HG03460 (cell line): ENCODE results near the gene TNIK.
"Not testable (repeated sequence)": the region's sequence is repeated elsewhere in the genome, so short reads cannot be mapped to it uniquely, and the experiment has no call there.

Source experiments
- ATAC-seq: cut with Tn5 transposase; IDR thresholded peaks from one replicate; pipeline ENCODE4 v1.9.1; 2021; ENCODE audit not compliant: unreplicated experiment

Gene TNIK

DNA sequence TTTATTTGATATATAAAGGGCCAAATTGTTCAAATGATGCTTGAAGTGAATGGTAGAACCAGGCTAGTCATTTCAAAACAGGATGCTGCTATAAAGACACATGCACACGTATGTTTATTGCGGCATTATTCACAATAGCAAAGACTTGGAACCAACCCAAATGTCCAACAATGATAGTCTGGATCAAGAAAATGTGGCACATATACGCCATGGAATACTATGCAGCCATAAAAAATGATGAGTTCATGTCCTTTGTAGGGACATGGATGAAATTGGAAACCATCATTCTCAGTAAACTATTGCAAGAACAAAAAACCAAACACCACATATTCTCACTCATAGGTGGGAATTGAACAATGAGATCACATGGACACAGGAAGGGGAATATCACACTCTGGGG is 172.4 kb downstream of the TNIK start:
- not testable (repeated sequence) for ATAC-seq

DNA sequence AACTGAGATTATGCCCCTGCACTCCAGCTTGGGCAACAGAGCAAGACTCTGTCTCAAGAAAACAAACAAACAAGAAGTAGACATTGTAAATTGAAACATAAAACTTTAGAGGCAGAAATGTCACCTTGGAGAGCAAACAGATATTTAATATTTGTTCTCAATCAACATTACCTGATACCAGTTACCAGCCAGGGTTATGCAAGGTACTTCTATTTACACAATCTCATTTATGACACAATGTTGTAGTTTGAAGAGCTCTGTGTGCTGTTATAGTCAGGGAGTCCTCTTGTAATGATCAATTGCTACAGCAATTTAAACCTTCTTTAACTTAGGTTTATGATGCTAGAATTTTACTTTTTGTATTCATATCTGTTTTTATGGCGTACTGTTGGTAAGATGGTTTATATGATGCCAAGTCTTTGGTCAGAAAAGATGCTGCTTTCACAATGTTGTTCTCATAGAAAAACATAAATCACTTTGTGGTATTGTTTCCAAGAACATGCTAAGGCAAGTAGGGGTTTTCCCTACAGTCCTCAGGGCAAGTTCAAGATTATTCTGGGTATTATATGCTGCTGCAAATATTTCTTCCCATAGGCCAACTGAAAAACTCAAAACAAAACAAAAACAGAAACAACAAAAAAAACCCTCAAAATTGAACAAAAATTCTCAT is 173.5 kb downstream of the TNIK start:
- peak; percentile 44 for ATAC-seq

DNA sequence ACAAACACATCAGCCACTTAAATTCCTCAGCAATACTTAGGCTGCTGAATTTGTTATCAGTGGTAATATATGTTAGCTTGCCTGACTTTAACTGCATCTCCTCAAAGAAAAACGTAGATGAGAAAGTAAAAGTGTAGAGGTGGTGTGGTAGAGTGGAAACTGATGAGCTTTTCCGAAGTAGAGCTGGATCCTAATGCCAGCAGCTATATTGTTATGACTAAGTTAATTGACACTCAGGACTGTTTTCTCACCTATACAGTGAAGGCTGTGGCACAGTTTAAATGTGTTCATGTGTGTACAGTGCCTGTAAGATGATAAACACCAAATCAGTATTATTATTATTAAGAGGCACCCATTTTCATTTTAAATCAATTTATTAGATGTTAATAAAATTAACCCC is 174.9 kb downstream of the TNIK start:
- no peak for ATAC-seq

DNA sequence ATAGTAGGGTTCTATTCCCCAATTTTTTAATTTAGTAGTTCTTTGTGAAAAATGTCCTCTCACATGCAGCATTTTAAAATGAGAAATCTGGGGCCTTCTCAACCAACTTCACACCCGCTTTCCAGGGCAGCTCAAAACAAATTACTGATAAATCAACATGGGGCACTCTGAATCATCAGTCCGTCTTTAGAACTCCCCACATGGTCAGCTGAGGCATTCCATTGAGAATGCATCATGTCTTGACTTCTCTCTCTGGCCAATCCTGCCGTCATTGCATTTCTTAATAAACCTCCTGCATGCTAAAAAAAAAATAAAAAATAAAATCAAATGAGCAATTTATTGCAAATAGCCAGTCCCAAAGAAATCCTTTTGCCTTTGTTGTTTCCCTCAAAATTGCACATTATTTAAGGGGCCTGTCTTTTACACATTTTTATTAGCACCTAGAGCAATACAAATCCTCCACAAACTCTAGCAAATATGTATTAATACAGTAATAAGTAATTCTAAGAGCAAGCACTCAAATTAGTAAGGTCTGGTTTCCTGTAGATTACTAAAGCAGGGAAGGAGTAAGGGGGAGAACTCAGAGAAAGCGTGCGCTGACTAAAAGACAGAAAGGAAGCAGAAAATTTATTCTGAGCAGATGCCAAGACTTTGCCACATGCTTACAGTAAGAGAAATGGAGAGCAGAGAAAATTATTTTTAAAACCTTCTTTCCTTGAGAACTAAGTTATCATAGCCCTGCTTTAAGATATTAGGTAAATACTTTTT is 175.7 kb downstream of the TNIK start:
- ATAC-seq = peak; percentile 61

DNA sequence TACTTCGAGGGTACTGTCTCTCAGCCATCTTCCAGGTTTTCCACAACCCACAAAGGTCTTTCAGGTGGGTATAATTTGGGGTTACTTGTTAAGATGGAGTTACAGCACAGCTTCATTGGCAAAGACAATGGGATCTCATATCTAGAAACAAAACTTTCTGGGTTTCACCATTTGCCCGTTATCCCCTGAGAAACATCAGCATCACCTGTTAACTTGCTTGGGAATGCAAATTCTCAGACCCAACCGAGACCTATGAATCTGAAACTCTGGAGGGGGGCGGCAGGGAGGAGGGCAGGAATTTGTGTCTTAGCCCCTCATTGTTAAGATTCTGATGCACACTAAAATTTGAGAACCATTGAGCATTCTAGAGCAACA is 176.4 kb downstream of the TNIK start:
- ATAC-seq = no peak

DNA sequence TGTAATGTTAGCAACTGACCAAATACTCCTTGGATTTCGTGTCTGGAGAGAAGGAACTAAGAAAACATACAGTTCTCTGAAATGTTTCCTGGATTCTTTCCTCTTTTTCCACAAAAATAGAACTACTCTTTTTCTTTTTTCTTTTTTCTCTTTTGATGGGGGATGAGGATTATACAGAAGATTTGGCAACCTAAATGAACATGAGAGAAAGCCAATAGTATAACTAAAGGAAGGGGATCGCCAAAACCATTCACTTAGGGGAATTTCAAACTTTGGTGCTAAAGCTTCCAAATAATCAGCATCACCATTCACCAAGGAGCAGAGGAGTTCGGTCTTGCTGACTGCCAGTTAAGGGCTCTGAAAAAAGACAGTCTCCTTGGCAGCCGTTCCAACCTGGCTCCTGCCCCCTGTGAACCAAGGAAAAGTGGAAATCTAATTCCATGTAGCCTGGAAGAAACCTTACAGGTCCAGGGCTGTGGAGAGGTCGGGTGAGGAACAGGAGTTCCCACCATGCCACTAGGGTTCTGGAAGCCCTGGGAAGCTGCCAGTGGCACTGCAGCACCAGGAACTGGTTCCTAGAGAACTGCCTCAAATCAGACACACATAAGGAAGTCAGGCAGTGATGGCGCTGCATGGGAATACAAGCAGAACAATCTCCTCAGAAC is 176.9 kb downstream of the TNIK start:
- ATAC-seq = no peak

DNA sequence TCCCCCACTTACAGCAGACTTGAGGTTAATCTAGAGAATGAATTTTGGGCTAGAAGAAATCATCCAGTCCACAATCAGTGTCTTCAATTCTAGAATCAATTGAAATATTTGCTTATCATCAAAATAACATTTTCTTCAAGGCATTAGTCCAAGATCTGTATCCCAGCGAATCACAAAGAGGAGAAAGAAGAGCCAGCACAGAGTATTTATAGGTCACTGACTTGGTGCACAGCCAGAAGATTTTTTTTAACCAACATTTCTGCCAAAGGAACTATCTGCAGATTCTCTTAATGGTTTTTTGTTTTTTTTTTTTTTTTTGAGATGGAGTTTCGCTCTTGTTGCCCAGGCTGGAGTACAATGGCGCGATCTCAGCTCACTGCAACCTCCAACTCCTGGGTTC is 178.2 kb downstream of the TNIK start:
- ATAC-seq = no peak

DNA sequence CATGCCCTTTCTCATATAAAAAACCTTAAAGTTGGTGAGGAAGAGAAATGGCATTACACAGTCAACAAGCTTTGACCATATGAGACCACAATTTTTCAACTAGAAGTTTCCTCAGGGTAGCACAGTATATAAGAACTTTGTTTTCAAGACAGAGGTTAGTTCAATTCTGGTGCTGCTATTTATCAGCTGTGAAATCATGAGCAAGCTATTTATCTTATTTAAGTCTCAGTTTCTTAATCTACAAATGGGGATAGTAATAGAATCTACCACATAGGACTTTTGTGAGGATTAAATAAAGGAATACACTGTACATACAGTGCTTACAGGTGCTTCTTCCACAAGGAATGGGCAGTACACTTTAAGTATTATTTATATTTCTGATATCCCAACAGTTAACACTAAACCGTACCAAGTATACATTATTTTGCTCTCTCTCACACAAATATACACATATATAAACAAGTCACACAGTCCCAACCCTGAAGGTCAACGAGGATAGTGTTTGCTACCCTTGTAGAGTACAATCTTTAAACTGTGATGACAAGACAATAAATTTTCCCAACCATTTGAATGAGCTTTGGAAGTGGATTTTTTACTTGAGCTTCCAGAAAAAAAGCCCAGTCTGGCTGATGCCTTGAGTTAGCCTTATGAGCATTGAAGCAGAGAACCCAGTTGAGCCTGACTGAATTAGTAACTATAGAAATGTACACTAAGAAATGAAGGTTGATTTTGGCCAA is 178.8 kb downstream of the TNIK start:
- ATAC-seq = no peak

DNA sequence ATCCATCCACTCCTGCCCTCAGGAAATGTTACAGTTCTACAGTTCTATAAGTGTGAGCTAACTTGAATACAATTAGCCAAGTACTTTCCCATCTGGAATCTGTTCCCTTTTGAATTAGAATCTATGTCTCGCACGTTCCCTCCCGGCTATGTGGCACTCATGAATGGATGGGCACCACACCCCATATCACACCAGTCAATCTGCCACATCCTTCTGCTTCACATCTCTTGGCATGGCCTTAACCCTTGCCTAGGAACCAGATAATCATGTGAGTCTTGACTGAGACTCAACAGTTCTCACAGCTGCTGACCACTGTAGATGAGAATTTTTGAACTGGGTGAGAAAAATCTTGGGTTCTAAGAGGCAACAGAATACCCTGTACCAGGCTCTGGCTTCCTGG is 180.2 kb downstream of the TNIK start:
- no peak for ATAC-seq

DNA sequence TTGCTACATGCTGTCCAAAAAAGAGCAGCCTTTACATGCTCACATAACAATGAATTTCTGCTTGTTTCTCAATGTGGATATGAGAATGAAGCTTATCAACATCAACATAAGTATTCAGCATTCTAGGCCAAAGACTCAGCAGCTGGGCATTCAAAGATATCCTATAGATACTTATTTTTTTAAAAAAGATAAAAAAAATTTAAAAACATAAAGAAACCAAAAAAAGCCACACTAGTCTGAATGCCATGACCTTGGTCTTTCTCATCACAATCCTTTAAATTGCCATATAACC is 182.0 kb downstream of the TNIK start:
- no peak for ATAC-seq

DNA sequence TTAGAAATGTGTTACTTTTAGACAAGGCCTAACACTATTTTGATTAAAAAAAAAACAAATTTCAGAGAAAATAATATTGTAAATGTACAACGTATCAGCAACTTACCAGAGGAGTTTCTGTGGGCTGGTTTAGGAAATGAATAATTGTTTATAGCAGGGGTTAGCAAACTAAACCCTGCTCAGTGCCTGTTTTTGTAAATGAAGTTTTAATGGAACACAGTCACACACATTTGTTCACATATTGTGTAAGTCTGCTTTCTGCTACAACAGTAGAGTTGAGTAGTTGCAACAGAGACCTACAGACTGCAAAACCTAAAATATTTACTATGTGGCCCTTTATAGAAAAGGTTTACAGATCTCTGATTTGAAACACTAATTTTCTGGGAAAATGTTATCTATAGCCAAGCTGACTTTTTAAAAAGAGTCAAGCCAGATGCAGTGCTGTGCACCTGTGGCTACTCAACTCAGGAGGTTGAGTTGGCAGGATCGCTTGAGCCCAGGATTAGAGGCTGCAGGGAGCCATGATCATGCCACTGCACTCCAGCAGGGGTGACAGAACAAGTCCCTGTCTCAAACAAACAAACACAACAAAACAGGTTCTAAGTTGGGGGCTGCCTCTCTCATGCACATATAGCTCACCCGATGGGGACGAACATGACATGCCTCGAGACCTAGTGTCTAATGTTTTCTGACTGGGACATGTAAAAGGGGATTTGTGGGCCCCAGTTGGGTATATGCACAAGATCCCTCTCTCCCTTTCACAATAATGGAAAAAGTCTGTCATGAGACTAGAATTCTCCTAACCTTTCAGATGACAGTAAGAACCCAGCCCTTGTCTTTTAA is 182.5 kb downstream of the TNIK start:
- no peak for ATAC-seq

DNA sequence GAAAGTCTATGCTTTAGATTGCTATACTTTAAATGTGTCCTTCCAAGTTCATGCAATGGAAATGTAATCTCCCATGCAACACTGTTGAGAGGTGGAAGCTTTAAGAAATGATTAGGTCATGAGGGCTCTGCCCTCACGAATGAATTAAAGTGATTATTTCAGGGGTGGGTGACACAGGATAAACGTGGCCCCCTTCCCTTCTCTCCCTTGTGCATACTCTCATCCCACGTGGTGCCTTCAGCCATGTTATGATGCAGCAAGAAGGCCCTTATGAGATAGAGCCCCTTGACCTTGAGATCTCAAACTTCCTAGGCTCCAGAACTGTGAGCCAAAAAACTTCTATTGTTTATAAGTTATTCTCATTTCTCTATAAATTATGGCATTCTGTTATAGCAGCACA is 183.3 kb downstream of the TNIK start:
- ATAC-seq = no peak

DNA sequence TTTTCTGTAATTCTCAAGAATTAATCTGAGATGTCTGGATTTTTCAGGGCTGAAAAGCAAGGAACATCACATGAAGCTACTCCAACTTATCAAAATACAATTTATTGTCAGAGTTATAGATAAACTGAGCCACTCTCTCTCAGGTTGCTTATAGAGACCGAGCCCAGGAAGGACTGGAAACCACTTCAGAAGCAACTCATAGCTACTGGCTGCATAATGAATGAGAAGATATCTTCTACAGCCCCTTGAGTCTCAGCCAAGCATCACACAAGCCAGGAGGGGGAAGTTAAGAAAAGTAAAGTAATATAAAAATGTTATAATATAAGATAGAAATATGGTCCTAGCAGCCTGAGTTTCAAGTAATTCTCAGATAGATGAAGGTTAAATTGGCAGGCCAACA is 186.0 kb downstream of the TNIK start:
- ATAC-seq = no peak

DNA sequence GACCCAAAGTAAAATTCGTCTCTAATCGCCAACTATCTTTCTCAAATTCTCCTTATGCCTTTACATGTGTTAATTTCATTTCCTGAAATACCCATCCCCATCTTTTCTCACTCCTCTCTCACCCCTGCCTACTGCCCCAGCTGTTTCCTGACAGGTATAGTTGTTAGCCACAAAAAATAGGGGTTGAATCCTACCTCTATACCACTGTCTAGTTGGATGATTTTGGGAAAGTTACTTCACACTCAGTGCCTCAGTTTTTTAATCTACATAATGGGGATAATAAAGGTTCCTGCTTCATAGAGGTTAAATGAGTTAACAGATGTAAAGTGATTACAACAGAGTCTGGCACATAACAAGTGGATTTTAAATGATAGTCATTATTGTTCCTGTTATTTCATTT is 189.7 kb downstream of the TNIK start:
- ATAC-seq = no peak

DNA sequence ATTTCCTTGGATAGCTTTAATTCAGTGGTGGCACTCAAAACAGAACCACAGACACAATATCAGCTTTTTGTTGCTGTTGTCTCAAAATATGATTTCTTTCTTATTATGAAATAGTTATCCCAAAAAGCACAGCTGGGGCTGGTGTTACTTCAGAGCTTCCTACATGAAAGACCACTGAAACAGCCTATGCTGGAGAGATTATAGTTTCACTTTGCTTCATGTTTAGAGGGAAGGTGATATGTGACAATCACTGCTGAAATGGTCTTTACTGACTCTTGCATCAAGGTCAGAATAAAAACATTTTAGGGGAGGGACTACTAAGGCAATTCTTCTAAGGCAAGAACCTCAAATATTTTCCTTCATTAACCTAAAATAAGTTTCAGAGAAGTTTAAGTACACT is 190.7 kb downstream of the TNIK start:
- ATAC-seq = peak; percentile 49

DNA sequence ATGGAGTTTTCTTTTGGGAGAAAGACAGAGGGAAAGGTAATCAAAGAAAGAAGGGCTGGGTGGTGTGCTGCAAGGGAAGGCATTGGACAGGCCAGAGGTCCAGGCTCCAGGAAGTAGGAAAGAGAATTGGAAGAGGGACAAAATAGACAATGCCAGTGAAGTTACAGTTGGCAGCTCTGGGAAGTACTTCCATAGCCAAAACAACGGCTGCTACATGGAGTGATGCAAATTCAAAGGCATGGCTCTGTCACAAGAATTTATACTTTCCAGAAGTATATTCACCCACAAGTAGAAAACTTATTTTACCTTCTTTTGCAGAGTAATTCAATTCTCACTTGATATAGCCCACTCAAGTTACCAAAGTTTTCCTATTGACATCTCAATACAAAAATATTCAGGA is 191.5 kb downstream of the TNIK start:
- no peak for ATAC-seq

DNA sequence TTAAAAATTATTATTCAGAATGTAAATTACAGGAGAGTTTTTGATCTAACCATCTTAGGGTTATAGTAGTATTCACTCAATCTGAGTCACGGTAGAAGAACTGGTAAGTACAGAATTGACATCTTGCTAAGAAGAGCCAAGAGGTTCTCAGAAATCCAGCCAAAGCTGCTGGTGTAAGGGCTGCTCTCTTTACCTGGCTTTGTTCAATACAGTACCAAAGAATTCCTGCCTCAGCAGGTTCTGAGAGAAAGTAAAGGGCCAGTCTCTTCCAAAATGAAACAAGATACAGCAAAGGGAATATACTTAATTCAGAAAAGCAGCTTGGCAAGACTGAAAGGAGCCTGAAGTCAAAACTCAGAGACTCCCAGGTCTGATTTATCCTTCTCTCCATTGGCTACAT is 193.1 kb downstream of the TNIK start:
- ATAC-seq = no peak

DNA sequence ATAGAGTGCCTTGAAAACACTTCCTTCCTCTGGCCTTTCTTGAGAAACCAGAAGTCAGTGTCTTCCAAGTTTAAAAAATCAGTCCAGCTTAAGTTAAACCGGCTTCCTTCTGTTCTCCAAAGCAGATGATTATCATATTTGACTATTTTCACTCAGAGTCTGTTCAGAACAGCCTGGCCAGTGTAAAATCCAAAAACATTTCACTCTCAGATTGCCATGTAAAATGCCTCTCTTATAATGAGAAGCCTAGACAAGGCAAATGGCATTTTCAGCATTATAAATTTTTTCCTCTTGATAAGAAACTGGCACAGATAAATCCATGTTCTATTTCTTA is 193.5 kb downstream of the TNIK start:
- no peak for ATAC-seq

DNA sequence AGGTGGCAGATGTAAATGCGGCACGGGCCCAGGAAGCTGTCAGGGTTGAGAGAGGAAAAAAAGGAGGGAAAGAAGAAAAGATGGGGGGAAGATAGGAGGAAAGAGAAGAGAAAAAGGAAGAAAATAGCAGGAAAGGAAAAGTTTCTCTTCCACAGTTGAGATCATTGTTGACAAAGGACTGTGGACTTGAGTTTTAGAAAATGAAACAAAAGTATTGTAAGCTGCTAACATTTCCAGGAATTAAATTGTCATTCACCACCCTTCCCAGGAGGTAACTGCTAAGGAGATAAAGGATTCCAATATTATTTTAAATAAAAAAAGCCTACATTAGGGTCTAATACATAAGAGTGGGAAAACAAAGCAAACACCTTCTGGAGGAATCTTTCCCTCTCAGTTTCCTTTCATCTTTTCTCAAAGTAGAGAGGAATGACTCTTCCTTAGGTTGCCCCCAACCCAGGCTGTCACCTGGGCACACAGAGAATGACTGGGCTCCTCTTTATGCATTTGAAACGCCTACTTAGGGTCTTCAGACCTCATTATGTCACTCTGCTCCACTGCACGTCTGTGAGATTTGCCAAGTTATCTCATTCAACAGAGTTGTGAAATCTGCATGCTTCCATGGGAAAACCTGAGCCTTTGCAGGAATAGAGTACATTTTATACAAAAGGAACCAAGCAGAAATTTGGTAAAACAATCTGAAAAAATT is 194.0 kb downstream of the TNIK start:
- ATAC-seq = no peak

DNA sequence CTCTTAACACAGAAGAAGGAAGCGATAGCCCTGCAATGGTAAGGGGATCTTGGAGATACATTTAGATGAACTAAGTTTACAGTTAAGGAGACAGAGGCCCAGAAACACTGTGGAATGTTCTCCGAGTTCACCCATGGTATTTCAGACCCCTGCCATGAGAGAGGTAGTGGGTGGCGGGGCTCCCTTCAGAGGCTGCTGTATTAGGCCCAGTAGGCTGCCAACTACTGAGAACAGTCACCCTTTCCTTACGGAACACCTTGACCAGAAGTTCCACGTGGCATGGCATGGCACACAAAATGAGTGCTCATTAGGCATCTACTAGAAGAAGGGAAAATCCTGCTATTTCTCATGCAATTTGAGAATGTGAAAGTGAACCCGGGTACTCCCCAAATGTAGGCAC is 195.4 kb downstream of the TNIK start:
- no peak for ATAC-seq

DNA sequence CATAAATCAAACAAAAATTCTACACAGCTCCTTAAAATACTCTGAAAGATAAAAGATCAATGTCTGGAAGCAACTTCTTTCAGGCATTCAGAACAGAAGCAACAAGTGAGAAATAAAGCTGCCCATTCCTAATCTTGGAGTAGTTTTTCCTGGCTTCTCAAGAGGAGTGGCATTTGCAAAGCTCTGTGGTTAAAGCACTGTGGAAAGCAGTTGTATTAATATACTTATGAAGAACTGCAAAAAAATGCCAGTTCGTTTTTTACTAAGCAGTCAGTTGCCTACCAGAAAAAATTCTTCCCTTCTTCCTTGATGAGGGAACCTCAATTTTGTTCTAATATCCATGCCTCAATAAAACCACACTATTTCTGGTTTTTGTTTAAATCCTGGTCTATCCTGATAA is 197.8 kb downstream of the TNIK start:
- ATAC-seq = no peak
